Lung (tissue), 12 donors: ENCODE results near the gene CACNB1. TPM values are rescaled to one million over a fixed set of nuclear protein-coding genes. Genes with fewer than 3 reads are reported as not detected.
"Not testable (repeated sequence)": the region's sequence is repeated elsewhere in the genome, so short reads cannot be mapped to it uniquely, and the experiment has no call there.

Source experiments
- ATAC-seq: fragments of 200-7000 bp; cut with Tn5 transposase; one replicate; pipeline ENCODE4 v1.9.1; 2020; ENCODE audit warnings: moderate number of reproducible peaks; ENCODE audit not compliant: insufficient read depth, low FRiP score
- DNase-seq, 3 donors: peaks; one replicate each; pipeline ENCODE4 v3.0.0-alpha.2; 2013 to 2017
- H3K27ac ChIP-seq, 2 donors: one replicate each; pipeline ENCODE4 v1.5.1; 2013; ENCODE audit warnings: mild to moderate bottlenecking in 2 of 2, moderate library complexity in 2 of 2, control low read depth in 1 of 2, inconsistent platforms in 1 of 2, low read depth in 1 of 2, low read length in 1 of 2
- H3K27me3 ChIP-seq, 3 donors: one replicate each; pipeline ENCODE4 v1.5.1; 2013; ENCODE audit warnings: low read length in 2 of 3; ENCODE audit not compliant: control insufficient read depth in 3 of 3, insufficient read depth in 3 of 3
- H3K36me3 ChIP-seq, 4 donors: one replicate each; pipeline ENCODE4 v1.5.1; 2013; ENCODE audit warnings: low read length in 4 of 4, mild to moderate bottlenecking in 1 of 4, moderate library complexity in 1 of 4; ENCODE audit not compliant: control insufficient read depth in 4 of 4, insufficient read depth in 4 of 4
- H3K4me1 ChIP-seq, 5 donors: one replicate each; pipeline ENCODE4 v1.5.1; 2013; ENCODE audit warnings: low read length in 5 of 5, mild to moderate bottlenecking in 2 of 5, moderate library complexity in 1 of 5; ENCODE audit not compliant: control insufficient read depth in 5 of 5, insufficient read depth in 5 of 5
- H3K4me3 ChIP-seq: one replicate; pipeline ENCODE4 v1.5.1; 2013; ENCODE audit warnings: mild to moderate bottlenecking, control low read depth, moderate library complexity
- H3K9ac ChIP-seq, 2 donors: one replicate each; pipeline ENCODE4 v1.5.1; 2013; ENCODE audit warnings: low read length in 2 of 2, control low read depth in 1 of 2; ENCODE audit not compliant: insufficient read depth in 1 of 2
- H3K9me3 ChIP-seq, 4 donors: one replicate each; pipeline ENCODE4 v1.5.1; 2013; ENCODE audit warnings: low read length in 3 of 4, mild to moderate bottlenecking in 1 of 4, moderate library complexity in 1 of 4; ENCODE audit not compliant: control insufficient read depth in 4 of 4, insufficient read depth in 3 of 4
- WGBS, 2 donors: extraction: QIAGEN DNeasy Blood & Tissue Kit; methylation state at CpG; one replicate each; pipeline ENCODE4 v1.1.7; 2013; 5-methylcytosine and 5-hydroxymethylcytosine counted together
- polyA plus RNA-seq, 2 donors: library from polyadenylated mRNA; stranded (reverse); fragments of 200-250 nt; gene quantifications; one replicate each; pipeline ENCODE4 v1.2.1, GENCODE V29; 2013
- total RNA-seq, 2 donors: library from RNA; depleted of rRNA in 1 of 2; stranded (reverse); fragments of >200 nt in 1 of 2; gene quantifications; one replicate each; pipeline ENCODE4 v1.2.1, GENCODE V29; 2014 to 2021
- TF ChIP-seq, protein P1 (sequence below): IDR thresholded peaks from 2 replicates; pipeline ENCODE4 v1.5.1; 2012; ENCODE audit warnings: mild to moderate bottlenecking; ENCODE audit errors: control extremely low read depth, extremely low read depth
- donor health status: control.
- donor health status: control.
- donor health status: Bipolar disorder and iron deficiency.
- donor health status: healthy.
- donor health status: DM: yes; HTN: yes; CAD: no.

The CACNB1 gene
- total and polyA plus RNA-seq, 4 donors = 6.8 to 49.6 (median 21.7) TPM

DNA sequence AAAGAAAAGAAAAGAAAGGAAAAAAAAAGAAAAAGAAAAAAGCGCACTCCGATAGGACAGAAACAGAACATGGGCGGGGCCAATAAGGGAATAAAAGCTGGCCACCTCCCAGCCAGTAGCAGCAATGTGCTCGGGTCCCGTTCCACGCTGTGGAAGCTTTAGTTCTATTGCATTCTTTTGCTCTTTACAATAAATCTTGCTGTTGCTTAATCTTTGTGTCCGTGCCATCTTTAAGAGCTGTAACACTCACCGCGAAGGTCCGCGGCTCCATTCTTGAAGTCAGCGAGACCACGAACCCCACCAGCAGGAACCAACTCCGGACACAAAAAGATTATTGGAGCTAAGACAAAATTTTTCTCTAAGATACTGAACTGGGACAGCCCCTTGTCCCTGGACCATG lies 28.4 kb downstream of the CACNB1 start:
- H3K9me3 ChIP-seq = no peaks in the 10 kb centered on the region
- peaks cover 0 to 29% (median 10%) of the 10 kb centered on the region in 5 donors for H3K4me1 ChIP-seq
- ATAC-seq (no peak), DNase-seq (no peak)
- peaks cover 0 to 19% (median 0%) of the 10 kb centered on the region in 3 donors for H3K27me3 ChIP-seq
- H3K4me3 ChIP-seq = no peak overlapping the region
- TF ChIP-seq, protein P1, sequence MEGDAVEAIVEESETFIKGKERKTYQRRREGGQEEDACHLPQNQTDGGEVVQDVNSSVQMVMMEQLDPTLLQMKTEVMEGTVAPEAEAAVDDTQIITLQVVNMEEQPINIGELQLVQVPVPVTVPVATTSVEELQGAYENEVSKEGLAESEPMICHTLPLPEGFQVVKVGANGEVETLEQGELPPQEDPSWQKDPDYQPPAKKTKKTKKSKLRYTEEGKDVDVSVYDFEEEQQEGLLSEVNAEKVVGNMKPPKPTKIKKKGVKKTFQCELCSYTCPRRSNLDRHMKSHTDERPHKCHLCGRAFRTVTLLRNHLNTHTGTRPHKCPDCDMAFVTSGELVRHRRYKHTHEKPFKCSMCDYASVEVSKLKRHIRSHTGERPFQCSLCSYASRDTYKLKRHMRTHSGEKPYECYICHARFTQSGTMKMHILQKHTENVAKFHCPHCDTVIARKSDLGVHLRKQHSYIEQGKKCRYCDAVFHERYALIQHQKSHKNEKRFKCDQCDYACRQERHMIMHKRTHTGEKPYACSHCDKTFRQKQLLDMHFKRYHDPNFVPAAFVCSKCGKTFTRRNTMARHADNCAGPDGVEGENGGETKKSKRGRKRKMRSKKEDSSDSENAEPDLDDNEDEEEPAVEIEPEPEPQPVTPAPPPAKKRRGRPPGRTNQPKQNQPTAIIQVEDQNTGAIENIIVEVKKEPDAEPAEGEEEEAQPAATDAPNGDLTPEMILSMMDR = no peak
- H3K36me3 ChIP-seq = no peaks in the 10 kb centered on the region
- WGBS, 2 donors = 41 to 75% methylated on average over 14 of the region's 14 CpGs
- no peak overlapping the region for H3K9ac ChIP-seq
- H3K27ac ChIP-seq = no peak overlapping the region

GRCh38 chr17:39168503-39168902 lies 29.0 kb downstream of the CACNB1 start:
- Histone ChIP-seq H3K4me1 (peaks cover 0 to 29% (median 10%) of the 10 kb centered on the region in 5 donors), H3K27me3 (peaks cover 0 to 19% (median 0%) of the 10 kb centered on the region in 3 donors)
- not testable (repeated sequence) for H3K36me3 ChIP-seq, H3K27ac ChIP-seq, H3K9me3 ChIP-seq, H3K9ac ChIP-seq, H3K4me3 ChIP-seq, DNase-seq, ATAC-seq
- 92 to 94% methylated on average over 10 of the region's 10 CpGs for WGBS, 2 donors

- TF ChIP-seq, protein P1 = no peak
- 15 to 22% methylated on average over 2 of the region's 2 CpGs for WGBS, 2 donors
- Histone ChIP-seq H3K27ac (no peak overlapping the region), H3K4me3 (no peak overlapping the region), H3K9ac (no peak overlapping the region), H3K9me3 (no peaks in the 10 kb centered on the region), H3K4me1 (peaks cover 0 to 29% (median 10%) of the 10 kb centered on the region in 5 donors), H3K36me3 (no peaks in the 10 kb centered on the region), H3K27me3 (peaks cover 0 to 19% (median 0%) of the 10 kb centered on the region in 3 donors)
- ATAC-seq (no peak), DNase-seq (peak; percentile 63 to 77 (median 76))
These were observed 30.0 kb downstream of the CACNB1 start for GRCh38 chr17:39167476-39167875.

DNA sequence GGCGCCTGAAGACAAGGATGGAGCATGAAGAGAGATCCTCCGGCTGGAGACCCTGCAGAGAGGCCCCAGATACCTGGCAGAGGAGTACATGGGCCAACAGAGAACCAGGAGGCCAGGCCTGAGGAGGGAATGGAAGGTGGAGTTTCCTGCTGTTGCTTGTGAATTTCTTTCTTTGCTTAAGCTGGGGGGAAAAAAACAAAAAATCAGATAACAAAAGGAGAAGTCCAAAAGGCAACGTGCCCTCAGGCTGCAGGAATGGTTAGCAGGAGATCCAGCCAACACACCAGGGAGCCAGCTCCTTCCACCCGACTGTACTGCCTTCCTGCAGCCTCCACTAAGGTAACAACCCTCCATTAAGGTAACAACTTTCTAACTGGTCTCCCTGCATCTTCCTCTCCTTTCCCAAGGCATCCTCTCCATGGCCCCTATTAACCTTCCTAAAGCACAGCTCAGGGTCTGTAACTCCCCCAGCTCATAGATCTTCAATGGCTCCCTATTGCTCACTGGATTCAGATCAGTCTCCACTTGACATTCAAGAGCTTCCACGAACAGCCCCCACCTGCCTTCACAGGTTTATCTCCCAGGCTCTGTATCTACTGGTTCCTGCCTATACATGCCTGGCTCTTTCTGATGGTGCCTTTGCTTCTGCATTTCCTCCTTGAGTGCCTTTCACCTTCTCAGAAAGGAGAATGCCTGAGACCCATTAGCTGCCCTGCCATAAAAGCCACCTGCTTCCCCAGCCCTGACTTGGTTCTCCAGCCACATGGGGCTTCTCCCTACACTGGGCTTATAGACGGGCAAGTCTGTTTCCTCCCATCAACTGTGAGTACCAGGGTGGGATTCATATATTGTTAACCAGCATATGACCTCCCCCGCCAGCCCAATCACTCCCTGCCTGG lies 30.8 kb downstream of the CACNB1 start:
- H3K36me3 ChIP-seq = no peaks in the 10 kb centered on the region
- TF ChIP-seq, protein P1 = no peak
- DNase-seq = no peak
- H3K9ac ChIP-seq = no peak overlapping the region
- H3K4me1 ChIP-seq = peaks cover 0 to 29% (median 10%) of the 10 kb centered on the region in 5 donors
- WGBS, 2 donors = 44 to 58% methylated on average over 7 of the region's 7 CpGs
- H3K27ac ChIP-seq = no peak overlapping the region
- H3K9me3 ChIP-seq = no peaks in the 10 kb centered on the region
- no peak for ATAC-seq
- no peak overlapping the region for H3K4me3 ChIP-seq
- peaks cover 0 to 19% (median 0%) of the 10 kb centered on the region in 3 donors for H3K27me3 ChIP-seq
